ENCODE data around the gene TMEM106C.

GRCh38 chr12:47981496-47982260, 18.3 kb downstream of the TMEM106C start:
- TF ChIP-seq EZH2 (IDR thresholded peaks at IDR 0.05; ENCODE audit: low read length), result no peak
- no peak for TF ChIP-seq CTCF (optimal IDR thresholded peaks at IDR 0.05 in 1 of 3, IDR thresholded peaks at IDR 0.05 in 1 of 3, conservative IDR thresholded peaks at IDR 0.05 in 1 of 3; ENCODE audit: extremely low read depth in 1 of 3, insufficient read depth in 2 of 3, low read length in 3 of 3)

All from keratinocyte (primary cell).